Measurements from ENCODE around the gene SFI1. TPM values are rescaled to one million over a fixed set of nuclear protein-coding genes. Genes with fewer than 3 reads are reported as not detected.

Gene SFI1
- total RNA-seq, 2 donors from 2014 or later = 42.0 to 52.6 TPM

DNA sequence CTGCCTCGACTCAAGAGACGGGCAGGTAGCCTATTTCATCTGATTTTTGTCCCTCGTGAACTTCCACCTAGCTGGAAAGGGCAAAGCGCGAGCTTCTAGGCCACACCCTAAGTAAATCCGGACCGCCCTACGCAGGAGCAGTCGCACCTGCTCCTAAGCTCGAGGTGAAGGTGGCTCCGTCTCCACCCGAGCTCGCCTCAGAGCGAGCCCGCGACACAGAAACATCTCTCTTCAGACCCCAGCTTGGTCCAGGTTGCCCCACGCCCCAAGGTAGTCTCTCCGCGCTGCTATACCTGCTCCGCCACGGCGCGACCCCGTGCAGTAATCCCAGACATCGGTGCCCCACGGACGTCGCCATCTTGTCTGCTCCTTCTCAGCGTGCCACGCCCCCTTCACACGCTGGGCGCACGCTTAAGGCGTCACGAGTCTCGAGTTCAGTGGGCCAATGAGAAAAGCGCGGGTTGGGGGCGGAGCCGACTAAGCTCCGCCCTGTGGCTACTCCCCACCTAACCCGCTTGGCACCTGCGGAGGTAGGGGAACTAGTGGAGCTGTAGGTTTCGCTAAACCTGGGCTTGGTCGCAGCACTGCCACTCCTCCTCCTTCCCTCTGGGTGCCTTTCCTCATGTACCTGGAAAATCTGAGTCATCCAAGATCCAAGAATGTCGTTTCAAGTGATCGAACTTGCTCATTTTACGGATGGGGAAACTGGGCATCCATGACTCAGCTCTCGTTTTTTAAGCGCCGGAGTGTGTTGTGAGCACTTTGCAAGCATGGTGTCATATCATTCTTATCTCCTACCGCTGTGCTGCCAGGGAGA is 165.7 kb downstream of the SFI1 start, which contains the start of gene PISD:
TSS of gene PISD (minus strand) at position 365 of the 817 bp plus-strand sequence. CDS start at position 358, 7 bp downstream.
- peak; percentile 99 for DNase-seq
- Histone ChIP-seq H3K4me1 (ENCODE audit: control insufficient read depth, insufficient read depth, low read length) (no peaks in the 10 kb centered on the region), H3K4me3 (ENCODE audit: low read length) (peak within 1 kb of the TSS; percentile 98), H3K9me3 (ENCODE audit: control insufficient read depth, low read length) (no peaks in the 10 kb centered on the region), H3K27me3 (ENCODE audit: control insufficient read depth, insufficient read depth, low read length, poor library complexity, severe bottlenecking) (no peaks in the 10 kb centered on the region), H3K27ac (ENCODE audit: low read depth, low read length) (no peak within 1 kb of the TSS), H3K36me3 (ENCODE audit: control insufficient read depth, insufficient read depth, low read length) (peaks cover 4% of the 10 kb centered on the region), H3K9ac (ENCODE audit: extremely low read depth, low read length, poor library complexity, severe bottlenecking) (peak within 1 kb of the TSS; percentile 73)
- H3K36me3 Mint-ChIP-seq (ENCODE audit: low read depth) = peaks cover 4% of the 10 kb centered on the region
- H3K4me1 Mint-ChIP-seq = peaks cover 5% of the 10 kb centered on the region
- no peaks in the 10 kb centered on the region for H3K9me3 Mint-ChIP-seq
- H3K27ac Mint-ChIP-seq = peak within 1 kb of the TSS; percentile 99
- 6 to 11% methylated on average over 31 to 52 of the region's 52 CpGs for WGBS, 2 experiments (ENCODE audit: insufficient coverage in 1 of 2, insufficient read length in 1 of 2)
- H3K27me3 Mint-ChIP-seq (ENCODE audit: insufficient read depth) = no peaks in the 10 kb centered on the region
- TF ChIP-seq, protein P1, sequence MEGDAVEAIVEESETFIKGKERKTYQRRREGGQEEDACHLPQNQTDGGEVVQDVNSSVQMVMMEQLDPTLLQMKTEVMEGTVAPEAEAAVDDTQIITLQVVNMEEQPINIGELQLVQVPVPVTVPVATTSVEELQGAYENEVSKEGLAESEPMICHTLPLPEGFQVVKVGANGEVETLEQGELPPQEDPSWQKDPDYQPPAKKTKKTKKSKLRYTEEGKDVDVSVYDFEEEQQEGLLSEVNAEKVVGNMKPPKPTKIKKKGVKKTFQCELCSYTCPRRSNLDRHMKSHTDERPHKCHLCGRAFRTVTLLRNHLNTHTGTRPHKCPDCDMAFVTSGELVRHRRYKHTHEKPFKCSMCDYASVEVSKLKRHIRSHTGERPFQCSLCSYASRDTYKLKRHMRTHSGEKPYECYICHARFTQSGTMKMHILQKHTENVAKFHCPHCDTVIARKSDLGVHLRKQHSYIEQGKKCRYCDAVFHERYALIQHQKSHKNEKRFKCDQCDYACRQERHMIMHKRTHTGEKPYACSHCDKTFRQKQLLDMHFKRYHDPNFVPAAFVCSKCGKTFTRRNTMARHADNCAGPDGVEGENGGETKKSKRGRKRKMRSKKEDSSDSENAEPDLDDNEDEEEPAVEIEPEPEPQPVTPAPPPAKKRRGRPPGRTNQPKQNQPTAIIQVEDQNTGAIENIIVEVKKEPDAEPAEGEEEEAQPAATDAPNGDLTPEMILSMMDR (conservative IDR thresholded peaks at IDR 0.05) = no peak
- H3K4me3 Mint-ChIP-seq = peak within 1 kb of the TSS; percentile 95

DNA sequence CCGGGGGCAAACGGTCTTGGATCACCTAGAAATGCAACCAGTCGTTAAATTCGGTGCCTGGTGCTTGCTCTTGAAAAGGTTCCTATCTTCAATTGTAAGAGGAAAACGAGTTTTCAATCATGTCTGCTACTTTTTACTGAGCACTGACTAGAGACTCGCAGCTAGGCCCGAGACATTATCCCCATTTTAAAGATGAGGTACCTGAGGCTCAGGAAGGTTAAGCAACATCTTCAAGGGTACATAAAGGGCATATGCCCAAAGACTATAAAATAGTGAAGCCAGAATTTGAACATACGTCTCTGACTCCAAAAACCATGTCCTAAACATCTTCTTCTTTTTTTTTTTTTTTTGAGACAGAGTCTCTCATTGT is 166.3 kb downstream of the SFI1 start:
- DNase-seq = no peak
- H3K36me3 Mint-ChIP-seq (ENCODE audit: low read depth) = peaks cover 4% of the 10 kb centered on the region
- H3K27me3 ChIP-seq (ENCODE audit: control insufficient read depth, insufficient read depth, low read length, poor library complexity, severe bottlenecking) = no peaks in the 10 kb centered on the region
- H3K4me1 Mint-ChIP-seq = peaks cover 5% of the 10 kb centered on the region
- H3K36me3 ChIP-seq (ENCODE audit: control insufficient read depth, insufficient read depth, low read length) = peaks cover 4% of the 10 kb centered on the region
- peak overlapping the region; percentile 98 for H3K4me3 ChIP-seq (ENCODE audit: low read length)
- H3K9ac ChIP-seq (ENCODE audit: extremely low read depth, low read length, poor library complexity, severe bottlenecking) = peak overlapping the region; percentile 27
- H3K4me1 ChIP-seq (ENCODE audit: control insufficient read depth, insufficient read depth, low read length) = no peaks in the 10 kb centered on the region
- H3K4me3 Mint-ChIP-seq = peak overlapping the region; percentile 95
- TF ChIP-seq, protein P1 (conservative IDR thresholded peaks at IDR 0.05) = no peak
- H3K27ac Mint-ChIP-seq = peak overlapping the region; percentile 99
- no peak overlapping the region for H3K27ac ChIP-seq (ENCODE audit: low read depth, low read length)
- no peaks in the 10 kb centered on the region for H3K9me3 Mint-ChIP-seq
- 70 to 72% methylated on average over 8 of the region's 8 CpGs for WGBS, 2 experiments (ENCODE audit: insufficient coverage in 1 of 2, insufficient read length in 1 of 2)
- H3K9me3 ChIP-seq (ENCODE audit: control insufficient read depth, low read length) = no peaks in the 10 kb centered on the region
- no peaks in the 10 kb centered on the region for H3K27me3 Mint-ChIP-seq (ENCODE audit: insufficient read depth)

Small RNA genes lying within 50 kb of the gene (microRNA-seq; reads per million reads assigned to microRNA genes)
- gene MIR7109 (ENCODE audit: borderline microRNAs expressed) = not detected

Other genes starting within 250 kb of the SFI1 start
- 1 to 10 TPM; 2.0 to 3.5 TPM for gene PIK3IP1, start 204.0 kb upstream of the SFI1 start, total RNA-seq
- 10 to 100 TPM; 49.2 to 57.1 TPM for gene PATZ1, start 150.2 kb upstream of the SFI1 start, total RNA-seq
- gene DRG1, start 96.9 kb upstream of the SFI1 start, total RNA-seq = 10 to 100 TPM; 79.9 to 93.5 TPM
- gene EIF4ENIF1, start 6.7 kb upstream of the SFI1 start, total RNA-seq = 10 to 100 TPM; 34.5 to 37.1 TPM
- 10 to 100 TPM; 39.1 to 43.4 TPM for gene PISD, start 165.7 kb downstream of the SFI1 start, total RNA-seq